ENCODE results near the gene RCOR1. TPM values are rescaled to one million over a fixed set of nuclear protein-coding genes. Genes with fewer than 3 reads are reported as not detected.
"Not testable (repeated sequence)": the region's sequence is repeated elsewhere in the genome, so short reads cannot be mapped to it uniquely, and the experiment has no call there.

Gene RCOR1
- total RNA-seq, 5 donors from 2014 or later (not counting 1 experiment from before 2014, with no cell fraction given) = 17.7 to 25.0 (median 18.7) TPM

- Mint-ChIP-seq H3K9me3 (no peaks in the 10 kb centered on the region), H3K27me3 (no peaks in the 10 kb centered on the region), H3K36me3 (peaks cover 8% of the 10 kb centered on the region), H3K4me1 (peaks cover 42 to 45% (median 45%) of the 10 kb centered on the region in 3 donors), H3K4me3 (no peak overlapping the region), H3K27ac (no peak overlapping the region)
- ChIA-PET CTCF (interaction anchor here in 1 of 2 donors (1.1 kb wide), 1 partner anchor 10 kb away, joined by 3 read pairs; no protein-coding TSS in a partner anchor), POLR2A (interaction anchor here in 1 of 2 donors (0.6 kb wide), 1 partner anchor 711 kb away, joined by 4 read pairs; no protein-coding TSS in a partner anchor)
- no peak for DNase-seq
- H3K27ac ChIP-seq (ENCODE audit: low read length) = no peak overlapping the region
- no peaks in the 10 kb centered on the region for H3K9me3 ChIP-seq
- H3K27me3 ChIP-seq (replicated peaks in 1 of 2; ENCODE audit: control insufficient read depth in 2 of 2, extremely low read depth in 1 of 2, insufficient read depth in 2 of 2, low read length in 1 of 2) = no peaks in the 10 kb centered on the region
- H3K4me3 ChIP-seq (ENCODE audit: control insufficient read depth in 1 of 2, extremely low read depth in 1 of 2, low read length in 1 of 2) = no peak overlapping the region
- no CpG with 5 or more reads among the region's 4 CpGs for WGBS (ENCODE audit: insufficient coverage)
- no peak for ATAC-seq (replicated peaks in 1 of 4)
- H3K36me3 ChIP-seq (ENCODE audit: control insufficient read depth in 2 of 2, extremely low read depth in 1 of 2, insufficient read depth in 1 of 2, low read length in 1 of 2) = peaks cover 0 to 2% of the 10 kb centered on the region in 2 donors
- H3K4me1 ChIP-seq (ENCODE audit: control insufficient read depth in 1 of 2, extremely low read depth in 1 of 2, insufficient read depth in 2 of 2, low read length in 2 of 2) = peaks cover 0 to 3% of the 10 kb centered on the region in 2 experiments
These were observed 15.6 kb downstream of the RCOR1 start for GRCh38 chr14:102608064-102608446.

GRCh38 chr14:102610968-102611811 lies 18.7 kb downstream of the RCOR1 start:
- WGBS (ENCODE audit: insufficient coverage) = 100% methylated on average over 2 of the region's 5 CpGs
- ChIA-PET POLR2A (interaction anchor here in 1 of 2 donors (0.7 to 1.2 kb wide), 2 partner anchors 16 to 433 kb away, joined by 3 read pairs; no protein-coding TSS in a partner anchor), CTCF (interaction anchor here (0.6 to 1.5 kb wide), 3 partner anchors 16 to 99 kb away, joined by 3 to 9 read pairs (median 4); no protein-coding TSS in a partner anchor)
- H3K9me3 Mint-ChIP-seq = no peaks in the 10 kb centered on the region
- H3K36me3 Mint-ChIP-seq = peaks cover 11% of the 10 kb centered on the region
- Histone ChIP-seq H3K4me1 (ENCODE audit: control insufficient read depth in 1 of 2, extremely low read depth in 1 of 2, insufficient read depth in 2 of 2, low read length in 2 of 2) (peaks cover 0 to 3% of the 10 kb centered on the region in 2 experiments), H3K36me3 (ENCODE audit: control insufficient read depth in 2 of 2, extremely low read depth in 1 of 2, insufficient read depth in 1 of 2, low read length in 1 of 2) (peaks cover 0 to 5% of the 10 kb centered on the region in 2 donors), H3K27ac (ENCODE audit: low read length) (no peak overlapping the region), H3K27me3 (replicated peaks in 1 of 2; ENCODE audit: control insufficient read depth in 2 of 2, extremely low read depth in 1 of 2, insufficient read depth in 2 of 2, low read length in 1 of 2) (no peaks in the 10 kb centered on the region), H3K4me3 (ENCODE audit: control insufficient read depth in 1 of 2, extremely low read depth in 1 of 2, low read length in 1 of 2) (no peak overlapping the region), H3K9me3 (no peaks in the 10 kb centered on the region)
- H3K27me3 Mint-ChIP-seq = no peaks in the 10 kb centered on the region
- H3K4me1 Mint-ChIP-seq = peaks cover 24 to 26% (median 24%) of the 10 kb centered on the region in 3 donors
- no peak overlapping the region for H3K27ac Mint-ChIP-seq
- H3K4me3 Mint-ChIP-seq = no peak overlapping the region
- ATAC-seq (replicated peaks in 1 of 4) (no peak), DNase-seq (no peak)

GRCh38 chr14:102616318-102616717 lies 23.9 kb downstream of the RCOR1 start:
- no peaks in the 10 kb centered on the region for H3K27me3 ChIP-seq (replicated peaks in 1 of 2; ENCODE audit: control insufficient read depth in 2 of 2, extremely low read depth in 1 of 2, insufficient read depth in 2 of 2, low read length in 1 of 2)
- H3K4me3 ChIP-seq (ENCODE audit: control insufficient read depth in 1 of 2, extremely low read depth in 1 of 2, low read length in 1 of 2) = no peak overlapping the region
- H3K36me3 Mint-ChIP-seq = peaks cover 12% of the 10 kb centered on the region
- DNase-seq (no peak), ATAC-seq (replicated peaks in 1 of 4) (no peak)
- 100% methylated on average over 1 of the region's 2 CpGs for WGBS (ENCODE audit: insufficient coverage)
- no peak overlapping the region for H3K27ac ChIP-seq (ENCODE audit: low read length)
- H3K9me3 Mint-ChIP-seq = no peaks in the 10 kb centered on the region
- H3K4me1 ChIP-seq (ENCODE audit: control insufficient read depth in 1 of 2, extremely low read depth in 1 of 2, insufficient read depth in 2 of 2, low read length in 2 of 2) = peaks cover 0 to 6% of the 10 kb centered on the region in 2 experiments
- ChIA-PET POLR2A (interaction anchor here in 1 of 2 donors (0.6 kb wide), 1 partner anchor 1219 kb away, joined by 3 read pairs; no protein-coding TSS in a partner anchor), CTCF (interaction anchor here in 1 of 2 donors (0.6 kb wide), 2 partner anchors 10 to 22 kb away, joined by 3 to 4 read pairs; no protein-coding TSS in a partner anchor)
- H3K27me3 Mint-ChIP-seq = no peaks in the 10 kb centered on the region
- H3K9me3 ChIP-seq = no peaks in the 10 kb centered on the region
- H3K4me3 Mint-ChIP-seq = no peak overlapping the region
- peaks cover 36 to 39% (median 38%) of the 10 kb centered on the region in 3 donors for H3K4me1 Mint-ChIP-seq
- H3K27ac Mint-ChIP-seq = no peak overlapping the region
- peaks cover 0 to 2% of the 10 kb centered on the region in 2 donors for H3K36me3 ChIP-seq (ENCODE audit: control insufficient read depth in 2 of 2, extremely low read depth in 1 of 2, insufficient read depth in 1 of 2, low read length in 1 of 2)

GRCh38 chr14:102616799-102617198 lies 24.4 kb downstream of the RCOR1 start:
- Histone ChIP-seq H3K27me3 (replicated peaks in 1 of 2; ENCODE audit: control insufficient read depth in 2 of 2, extremely low read depth in 1 of 2, insufficient read depth in 2 of 2, low read length in 1 of 2) (no peaks in the 10 kb centered on the region), H3K4me3 (ENCODE audit: control insufficient read depth in 1 of 2, extremely low read depth in 1 of 2, low read length in 1 of 2) (no peak overlapping the region), H3K27ac (ENCODE audit: low read length) (no peak overlapping the region), H3K36me3 (ENCODE audit: control insufficient read depth in 2 of 2, extremely low read depth in 1 of 2, insufficient read depth in 1 of 2, low read length in 1 of 2) (peaks cover 0 to 2% of the 10 kb centered on the region in 2 donors), H3K4me1 (ENCODE audit: control insufficient read depth in 1 of 2, extremely low read depth in 1 of 2, insufficient read depth in 2 of 2, low read length in 2 of 2) (peaks cover 0 to 4% of the 10 kb centered on the region in 2 experiments), H3K9me3 (no peaks in the 10 kb centered on the region)
- no CpG with 5 or more reads among the region's 3 CpGs for WGBS (ENCODE audit: insufficient coverage)
- ATAC-seq (replicated peaks in 1 of 4) = no peak
- Mint-ChIP-seq H3K27ac (no peak overlapping the region), H3K4me1 (peaks cover 38 to 42% (median 39%) of the 10 kb centered on the region in 3 donors), H3K36me3 (peaks cover 12% of the 10 kb centered on the region), H3K4me3 (no peak overlapping the region), H3K9me3 (no peaks in the 10 kb centered on the region), H3K27me3 (no peaks in the 10 kb centered on the region)
- CTCF ChIA-PET = interaction anchor here in 1 of 2 donors (0.6 kb wide), 2 partner anchors 10 to 23 kb away, joined by 3 to 4 read pairs; no protein-coding TSS in a partner anchor
- no peak for DNase-seq
- POLR2A ChIA-PET = interaction anchor here in 1 of 2 donors (0.6 kb wide), 1 partner anchor 1218 kb away, joined by 3 read pairs; no protein-coding TSS in a partner anchor

- H3K27ac Mint-ChIP-seq; H3K36me3 ChIP-seq (ENCODE audit: control insufficient read depth in 2 of 2, extremely low read depth in 1 of 2, insufficient read depth in 1 of 2, low read length in 1 of 2); H3K9me3 ChIP-seq; CTCF ChIA-PET; H3K36me3 Mint-ChIP-seq; H3K4me3 ChIP-seq (ENCODE audit: control insufficient read depth in 1 of 2, extremely low read depth in 1 of 2, low read length in 1 of 2); H3K27me3 ChIP-seq (replicated peaks in 1 of 2; ENCODE audit: control insufficient read depth in 2 of 2, extremely low read depth in 1 of 2, insufficient read depth in 2 of 2, low read length in 1 of 2); H3K4me1 ChIP-seq (ENCODE audit: control insufficient read depth in 1 of 2, extremely low read depth in 1 of 2, insufficient read depth in 2 of 2, low read length in 2 of 2); H3K4me3 Mint-ChIP-seq; H3K9me3 Mint-ChIP-seq; H3K27me3 Mint-ChIP-seq; ATAC-seq (replicated peaks in 1 of 4); H3K27ac ChIP-seq (ENCODE audit: low read length); DNase-seq: not testable (repeated sequence)
- 95% methylated on average over 3 of the region's 6 CpGs for WGBS (ENCODE audit: insufficient coverage)
- peaks cover 48 to 51% (median 48%) of the 10 kb centered on the region in 3 donors for H3K4me1 Mint-ChIP-seq
- POLR2A ChIA-PET = interaction anchor here in 1 of 2 donors (0.5 kb wide), 1 partner anchor 23 kb away, joined by 3 read pairs; no protein-coding TSS in a partner anchor
These were observed 26.6 kb downstream of the RCOR1 start for GRCh38 chr14:102619012-102619411.

GRCh38 chr14:102620413-102620812 lies 28.0 kb downstream of the RCOR1 start:
- peaks cover 0 to 2% of the 10 kb centered on the region in 2 donors for H3K36me3 ChIP-seq (ENCODE audit: control insufficient read depth in 2 of 2, extremely low read depth in 1 of 2, insufficient read depth in 1 of 2, low read length in 1 of 2)
- DNase-seq (no peak), ATAC-seq (replicated peaks in 1 of 4) (no peak)
- CTCF ChIA-PET = no interaction called here
- POLR2A ChIA-PET = interaction anchor here in 1 of 2 donors (0.6 kb wide), 1 partner anchor 10 kb away, joined by 3 read pairs; no protein-coding TSS in a partner anchor
- over 99% methylated on average over 8 of the region's 9 CpGs for WGBS (ENCODE audit: insufficient coverage)
- no peaks in the 10 kb centered on the region for H3K27me3 ChIP-seq (replicated peaks in 1 of 2; ENCODE audit: control insufficient read depth in 2 of 2, extremely low read depth in 1 of 2, insufficient read depth in 2 of 2, low read length in 1 of 2)
- H3K4me1 ChIP-seq (ENCODE audit: control insufficient read depth in 1 of 2, extremely low read depth in 1 of 2, insufficient read depth in 2 of 2, low read length in 2 of 2) = peaks cover 0 to 2% of the 10 kb centered on the region in 2 experiments
- Mint-ChIP-seq H3K27me3 (no peaks in the 10 kb centered on the region), H3K4me1 (peaks cover 48 to 51% (median 49%) of the 10 kb centered on the region in 3 donors), H3K36me3 (peaks cover 7% of the 10 kb centered on the region), H3K9me3 (no peaks in the 10 kb centered on the region), H3K4me3 (no peak overlapping the region), H3K27ac (no peak overlapping the region)
- no peak overlapping the region for H3K27ac ChIP-seq (ENCODE audit: low read length)
- no peak overlapping the region for H3K4me3 ChIP-seq (ENCODE audit: control insufficient read depth in 1 of 2, extremely low read depth in 1 of 2, low read length in 1 of 2)
- H3K9me3 ChIP-seq = no peaks in the 10 kb centered on the region

All from T-cell (primary cell).